ENCODE data around the gene KLRC4.
A peak's percentile ranks its signal among the peaks of the same experiment; 100 is the strongest.
"Not testable (repeated sequence)": the region's sequence is repeated elsewhere in the genome, so short reads cannot be mapped to it uniquely, and the experiment has no call there.

KLRC4 gene

DNA sequence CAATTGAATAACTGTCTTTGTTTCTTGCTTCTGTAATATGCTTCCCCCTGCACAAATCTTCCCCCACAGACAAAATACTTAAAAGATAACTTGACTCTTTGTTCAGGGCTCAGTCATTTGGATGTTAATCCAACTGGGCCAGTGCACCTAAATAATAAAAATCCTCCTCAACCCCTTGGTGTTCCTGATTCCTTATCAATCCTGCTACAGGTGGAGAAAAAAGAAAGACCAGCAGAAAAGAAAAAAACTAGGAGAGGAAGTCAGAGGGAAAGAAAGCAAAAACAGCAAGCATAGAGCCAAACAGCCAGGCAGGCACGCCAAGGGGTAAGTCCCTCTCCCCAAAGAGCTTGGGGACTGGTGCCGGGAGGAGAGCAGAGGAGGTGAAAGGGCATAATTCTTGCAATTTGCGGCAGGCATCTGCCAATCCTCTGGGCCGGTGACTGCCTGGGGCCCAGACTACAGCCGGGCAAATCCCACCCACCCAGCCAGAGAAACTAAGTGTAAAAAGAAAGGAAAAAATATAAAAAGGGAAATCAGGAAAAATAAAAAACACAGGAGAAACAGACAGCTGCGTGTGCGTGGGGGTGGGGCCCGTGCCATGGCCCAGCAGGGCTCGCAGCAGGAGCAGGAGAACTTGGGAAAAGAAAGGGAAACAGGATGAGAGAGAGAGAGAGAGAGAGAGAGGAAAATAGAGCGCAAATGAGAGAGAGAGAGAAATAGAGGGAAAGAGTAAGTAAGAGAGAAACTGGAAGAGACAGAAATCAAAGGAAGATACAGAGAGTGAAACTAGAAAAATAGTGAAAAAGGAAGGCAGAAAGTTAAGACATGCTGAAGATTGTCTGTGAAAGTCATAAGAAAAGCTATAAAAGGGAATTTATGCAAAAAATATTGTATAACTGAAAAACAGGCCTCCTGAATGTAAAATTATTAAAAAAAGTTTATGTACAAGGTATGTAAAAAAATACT is 41.1 kb downstream of the KLRC4 start:
- no peak for DNase-seq (ENCODE audit: low read depth)

DNA sequence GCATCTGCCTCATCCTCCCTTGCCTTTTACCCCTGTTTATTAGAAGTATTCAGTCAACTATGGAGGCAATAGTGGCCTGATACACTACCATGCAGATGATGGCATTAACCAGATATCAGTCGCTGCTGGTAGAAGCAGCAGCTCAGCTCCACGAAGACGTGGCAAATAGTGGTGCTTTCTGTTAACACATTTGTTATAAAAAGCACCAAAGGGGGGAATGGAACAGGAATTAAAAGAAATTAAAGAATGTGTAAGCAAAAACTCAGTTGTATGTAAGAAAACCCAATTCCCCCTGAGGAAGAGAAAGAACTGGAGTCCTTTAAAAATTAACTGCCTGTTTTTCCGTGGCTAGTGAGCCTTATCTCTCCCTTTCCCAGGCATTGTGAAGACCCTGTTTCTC is 41.8 kb downstream of the KLRC4 start:
- not testable (repeated sequence) for DNase-seq (ENCODE audit: low read depth)

DNA sequence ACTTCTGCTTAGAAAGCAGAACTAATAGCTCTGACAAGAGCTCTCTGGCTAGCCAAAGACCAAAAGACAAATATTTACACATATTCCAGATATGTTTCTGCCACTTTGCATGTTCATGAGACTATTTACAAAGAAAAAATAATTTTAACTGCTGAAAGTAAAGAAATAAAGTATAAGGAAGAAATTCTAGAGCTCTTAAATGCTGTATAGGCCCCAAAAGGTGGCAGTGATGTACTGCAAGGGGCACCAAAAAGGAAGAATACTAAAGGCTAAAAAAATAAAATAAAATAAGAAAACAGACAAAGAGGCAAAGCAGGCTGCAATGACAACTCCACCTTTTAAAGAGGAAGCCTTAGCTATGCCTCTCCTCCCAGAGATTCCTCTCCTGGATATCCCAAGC is 42.7 kb downstream of the KLRC4 start:
- DNase-seq (ENCODE audit: low read depth) = peak; percentile 73

DNA sequence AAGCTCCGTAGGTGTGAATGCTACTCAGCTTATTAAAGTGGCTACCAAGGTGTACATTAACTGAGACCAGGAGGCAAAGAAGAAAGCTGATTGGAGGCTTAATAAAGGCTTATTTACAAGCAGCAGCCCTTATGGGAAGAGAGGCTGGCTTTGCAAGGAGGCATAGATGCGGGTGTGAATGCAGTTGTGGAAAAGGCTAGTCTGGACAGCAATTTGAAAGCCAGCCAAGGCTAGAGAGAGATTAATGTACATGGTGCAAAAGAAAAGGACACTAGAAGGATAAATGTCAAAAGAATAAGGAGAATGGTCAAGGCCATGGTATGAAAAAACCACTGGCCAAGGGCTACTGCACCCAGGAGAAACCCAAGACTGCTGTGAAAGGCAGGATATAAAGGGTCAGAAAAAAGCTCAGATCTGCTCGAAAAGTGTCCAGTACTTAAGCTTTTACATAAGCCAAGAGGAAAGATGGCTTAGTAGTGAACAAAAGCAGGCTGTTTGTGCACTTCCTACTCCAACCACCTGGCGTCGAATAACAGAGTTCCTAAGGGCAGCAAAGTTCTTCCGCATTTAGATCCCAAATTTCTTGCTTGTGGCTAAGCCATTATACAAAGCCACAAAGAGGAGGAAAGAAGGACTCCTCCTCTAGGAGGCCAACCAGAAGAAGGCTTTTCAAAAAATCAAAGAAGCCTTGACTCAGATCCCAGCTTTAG is 43.7 kb downstream of the KLRC4 start:
- DNase-seq (ENCODE audit: low read depth) = peak; percentile 7

DNA sequence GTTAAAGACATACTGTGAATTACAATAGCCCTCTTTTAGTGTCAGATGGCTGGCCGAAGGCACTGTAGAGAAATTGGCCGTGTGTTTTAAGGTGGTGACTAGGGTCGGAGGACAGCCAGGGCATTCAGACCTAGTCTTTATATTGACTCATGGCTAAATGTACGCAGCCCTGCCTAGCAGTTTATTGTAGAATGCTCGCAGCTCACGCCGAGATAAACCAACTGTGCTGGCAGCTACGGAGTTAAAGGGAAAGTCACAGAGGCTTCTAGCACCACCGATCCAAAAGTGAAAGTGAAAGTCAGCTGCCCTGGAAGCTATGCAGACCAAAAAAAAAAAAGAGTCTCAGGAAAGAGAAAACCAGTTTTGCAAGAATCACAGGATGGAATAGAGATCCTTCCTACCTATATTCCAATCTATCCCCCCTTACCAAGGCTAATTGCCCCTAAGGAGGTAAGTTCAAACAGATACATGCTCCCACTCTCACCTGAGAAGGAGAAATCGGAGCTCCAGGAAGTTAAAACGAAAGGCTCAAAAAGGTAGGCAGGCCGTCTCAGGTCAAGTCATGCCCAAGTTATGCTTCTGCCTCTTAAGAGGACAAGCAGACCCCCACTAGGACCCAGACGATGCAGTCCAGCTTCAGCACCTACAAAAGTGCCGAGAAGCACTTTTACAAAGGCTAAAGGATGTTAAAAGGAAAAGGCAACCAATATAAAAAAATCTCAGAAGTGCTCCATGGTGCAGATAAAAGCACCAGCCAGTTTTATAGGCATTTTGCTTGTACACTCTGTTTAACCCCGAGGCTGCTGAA is 44.5 kb downstream of the KLRC4 start:
- DNase-seq (ENCODE audit: low read depth) = peak; percentile 75

DNA sequence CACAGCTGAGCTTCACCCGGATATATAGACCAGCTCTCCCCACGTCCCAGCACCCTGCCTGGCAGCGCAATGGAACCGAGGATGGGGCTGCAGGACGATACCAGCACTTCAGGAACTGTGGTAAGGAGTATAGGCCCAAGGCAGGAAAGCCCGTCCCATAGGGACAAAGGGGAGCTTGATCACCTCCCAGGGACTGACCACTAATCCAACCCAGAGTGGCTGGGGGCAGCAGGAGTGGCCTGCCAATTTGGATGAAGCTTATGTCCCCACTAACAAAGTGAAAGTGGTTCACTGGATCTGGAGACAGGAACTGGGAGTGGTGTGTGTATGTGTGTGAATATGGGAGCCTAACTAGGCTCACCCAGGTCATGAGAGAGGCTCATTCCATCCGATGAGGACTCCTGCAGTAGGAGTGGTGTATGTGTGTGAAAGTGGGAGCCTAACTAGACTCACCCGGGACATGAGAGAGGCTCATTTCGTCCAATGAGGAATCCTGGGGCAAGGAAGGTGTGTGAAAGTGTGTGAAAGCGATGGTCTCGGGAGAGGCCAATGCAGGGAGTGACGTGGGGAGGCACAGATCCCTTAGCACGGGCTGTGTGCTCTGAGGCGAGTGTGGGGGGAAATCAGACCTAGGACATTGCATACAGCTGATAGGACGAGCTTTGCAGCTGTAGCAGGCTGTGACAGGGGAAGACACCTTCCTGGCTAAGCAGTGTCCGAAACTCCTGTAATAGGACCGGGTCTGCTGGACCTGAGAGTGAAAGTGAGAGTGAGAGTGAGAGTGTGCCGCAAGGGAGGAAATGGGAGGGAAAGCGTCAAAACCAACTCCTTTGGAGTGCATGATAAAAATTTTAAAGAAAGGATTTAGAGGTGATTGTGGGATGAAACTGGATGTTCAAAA is 45.4 kb downstream of the KLRC4 start:
- peak; percentile 42 for DNase-seq (ENCODE audit: low read depth)

DNA sequence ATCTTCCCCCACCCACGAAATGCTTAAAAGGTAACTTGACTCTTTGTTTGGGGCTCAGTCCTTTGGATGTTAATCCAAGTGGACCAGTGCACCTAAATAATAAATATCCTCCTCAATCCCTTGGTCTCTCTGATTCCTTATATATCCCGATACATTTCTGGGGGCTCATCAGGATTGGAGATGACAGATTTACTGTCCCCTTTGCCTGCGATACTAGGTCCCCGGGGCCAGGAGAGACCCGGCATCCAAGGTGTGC is 46.0 kb downstream of the KLRC4 start:
- no peak for DNase-seq (ENCODE audit: low read depth)

DNA sequence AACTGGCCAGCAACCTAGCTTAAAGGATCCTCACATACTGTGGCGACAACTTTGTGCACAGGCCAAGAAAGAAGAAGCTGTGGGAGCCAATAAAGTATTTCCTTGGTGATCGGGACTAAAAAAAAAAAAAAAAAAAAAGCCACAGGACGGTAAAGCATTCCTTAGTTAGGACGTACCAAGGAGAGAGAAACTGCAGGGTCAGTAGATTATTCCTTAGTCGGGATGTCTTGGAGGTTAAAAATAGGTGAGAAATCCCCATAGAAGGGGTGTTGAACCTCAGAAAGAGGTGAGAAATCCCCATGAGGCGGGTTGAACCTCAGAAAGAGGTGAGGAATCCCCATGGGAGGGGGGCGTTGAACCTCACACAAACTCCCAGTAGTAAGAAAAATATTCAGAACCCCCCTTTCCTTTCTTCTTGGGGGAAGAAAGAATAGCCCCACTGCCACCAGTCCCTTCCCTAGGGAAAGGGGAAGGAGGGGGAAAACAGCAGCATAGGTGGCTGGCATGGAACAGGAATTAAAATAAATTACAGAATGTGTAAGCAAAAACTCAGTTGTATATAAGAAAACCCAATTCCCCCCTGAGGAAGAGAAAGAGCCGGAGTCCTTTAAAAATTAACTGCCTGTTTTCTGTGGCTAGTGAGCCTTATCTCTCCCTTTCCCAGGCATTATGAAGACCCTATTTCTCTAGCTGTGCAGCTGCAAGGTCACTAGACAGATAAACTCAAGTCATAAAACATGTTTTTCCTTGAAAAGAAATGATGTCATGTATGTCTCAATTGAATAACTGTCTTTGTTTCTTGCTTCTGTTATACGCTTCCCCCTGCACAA is 46.5 kb downstream of the KLRC4 start:
- no peak for DNase-seq (ENCODE audit: low read depth)

DNA sequence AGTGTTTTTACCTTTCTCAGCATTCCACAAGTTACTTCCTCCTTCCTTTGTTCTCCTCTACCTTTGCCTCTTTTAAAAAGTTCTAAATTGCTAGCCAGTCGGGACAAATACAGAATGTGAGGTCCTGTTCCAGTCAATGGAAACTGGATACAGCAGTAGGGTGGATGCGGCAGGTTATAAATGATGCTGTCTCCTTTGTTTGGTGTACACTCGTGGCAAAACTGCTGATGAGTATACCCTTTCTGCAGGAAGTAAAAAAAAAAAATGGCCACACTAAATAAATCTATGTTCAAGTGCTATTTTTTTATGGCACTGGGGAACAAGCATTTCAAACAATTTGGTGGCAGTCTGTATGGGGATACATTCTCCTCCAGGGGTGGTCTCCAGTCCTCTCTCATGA is 47.2 kb downstream of the KLRC4 start:
- DNase-seq (ENCODE audit: low read depth) = no peak

DNA sequence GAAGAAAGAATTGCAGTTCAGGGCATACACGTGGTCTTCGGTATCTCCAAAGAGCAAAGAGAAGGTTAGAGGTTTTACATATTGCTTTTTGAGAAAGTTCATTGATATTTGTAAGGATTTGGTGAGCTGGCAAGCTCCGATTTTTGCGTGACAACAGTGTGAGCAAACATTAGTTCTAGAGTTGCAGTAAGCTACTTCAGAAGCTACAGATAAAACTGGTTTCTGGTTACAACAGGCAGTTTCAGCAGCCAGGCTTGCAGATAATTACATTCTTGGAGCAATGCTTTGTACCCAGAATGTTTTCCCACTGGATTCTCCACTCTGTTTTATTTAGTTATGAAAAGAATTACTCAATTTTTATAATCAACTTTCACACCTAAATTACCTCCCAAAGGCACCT is 47.9 kb downstream of the KLRC4 start:
- peak; percentile 43 for DNase-seq (ENCODE audit: low read depth)

DNA sequence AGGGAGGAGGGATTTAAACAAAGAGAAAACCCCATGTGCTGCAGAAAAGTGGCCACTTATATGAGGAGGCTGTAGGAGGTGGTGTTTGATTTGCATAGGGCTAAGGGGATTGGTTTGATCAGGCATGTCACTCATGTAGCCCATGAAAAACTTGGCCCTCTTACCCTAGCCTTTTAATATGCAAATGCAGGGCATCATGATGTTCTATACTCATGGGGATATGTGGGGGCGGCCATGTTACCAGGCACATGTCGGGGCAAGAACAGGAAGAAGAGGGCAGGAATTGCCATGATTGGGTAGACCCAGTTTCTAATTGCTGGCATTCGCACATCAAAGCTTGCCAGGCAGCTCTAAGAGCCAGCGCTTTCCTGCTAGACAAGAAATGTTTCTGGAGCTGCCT is 48.5 kb downstream of the KLRC4 start:
- no peak for DNase-seq (ENCODE audit: low read depth)

DNA sequence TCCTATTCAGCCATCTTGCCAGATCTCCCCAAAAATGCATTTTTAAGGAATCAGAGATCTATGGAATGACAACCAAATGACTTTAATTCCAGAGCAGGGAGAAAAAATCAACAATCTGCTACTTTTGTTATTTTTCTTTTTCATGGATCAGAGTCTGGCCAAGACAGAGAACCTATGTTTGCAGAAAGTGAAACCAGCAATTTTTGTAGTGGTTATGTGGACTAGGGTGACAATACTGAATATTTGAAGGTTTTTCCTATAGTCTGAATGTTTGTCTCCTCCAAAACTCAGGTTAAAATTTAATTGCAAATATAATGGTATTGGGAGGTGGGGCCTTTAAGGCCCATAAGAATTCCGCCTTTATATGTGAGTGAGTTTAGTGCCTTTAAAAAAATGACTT is 50.6 kb downstream of the KLRC4 start:
- no peak for DNase-seq (ENCODE audit: low read depth)

DNA sequence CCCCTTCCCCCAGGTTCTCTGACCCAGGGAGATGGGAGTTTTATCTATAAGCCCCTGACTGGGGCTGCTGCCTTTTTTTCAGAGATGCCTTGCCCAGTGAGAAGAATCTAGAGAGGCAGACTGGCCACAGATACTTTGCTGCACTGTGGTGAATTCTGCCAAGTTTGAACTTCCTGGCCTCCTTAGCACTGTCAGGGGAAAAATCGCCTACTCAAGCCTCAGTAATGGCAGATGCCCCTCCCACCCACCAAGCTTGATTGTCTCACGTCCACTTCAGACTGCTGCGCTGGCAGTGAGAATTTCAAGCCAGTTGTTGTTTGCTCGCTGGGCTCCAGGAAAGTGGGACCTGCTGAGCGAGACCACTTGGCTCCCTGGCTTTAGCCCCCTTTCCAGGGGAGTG is 51.4 kb downstream of the KLRC4 start:
- no peak for DNase-seq (ENCODE audit: low read depth)
